Mucosa of descending colon (tissue), 3 donors: Measurements from ENCODE around the gene PTGES2. TPM values are rescaled to one million over a fixed set of nuclear protein-coding genes. Genes with fewer than 3 reads are reported as not detected.

Experiments used
- ATAC-seq: fragments of 200-7000 bp; cut with Tn5 transposase; one replicate; pipeline ENCODE4 v1.9.1; 2020; ENCODE audit warnings: mild to moderate bottlenecking, moderate library complexity
- DNase-seq, 3 donors: peaks; one replicate each; pipeline ENCODE4 v3.0.0-alpha.2; 2020
- H3K36me3 ChIP-seq: fragments of 200-600 bp; one replicate; pipeline ENCODE4 v1.8.0; 2021; ENCODE audit warnings: low read depth, mild to moderate bottlenecking
- H3K4me1 ChIP-seq: fragments of 200-600 bp; one replicate; pipeline ENCODE4 v1.8.0; 2021; ENCODE audit warnings: low read depth, mild to moderate bottlenecking
- H3K4me3 ChIP-seq: fragments of 200-600 bp; one replicate; pipeline ENCODE4 v1.8.0; 2021; ENCODE audit warnings: mild to moderate bottlenecking
- H3K9me3 ChIP-seq: fragments of 200-600 bp; one replicate; pipeline ENCODE4 v1.8.0; 2021; ENCODE audit warnings: mild to moderate bottlenecking
- intact Hi-C, 2 donors: fragments of 100-400 bp; cut with DNase I in 1 of 2; cut with micrococcal nuclease in 1 of 2; formaldehyde crosslinking; loops; one replicate each; pipeline versions ENCODE4 v1.11.0 to v1.11.1; 2022; cut with DNase I, micrococcal nuclease
- total RNA-seq, 3 donors: library from RNA; stranded (reverse); fragmentation: NEBNext Ultra II Directional in 2 of 3; extraction: Animal tissue kit (Norgen Biotek cat#: 25700) in 2 of 3; gene quantifications; one replicate each; pipeline versions ENCODE4 v1.2.1 to v1.2.4, GENCODE V29; 2021 to 2023
- TF ChIP-seq, protein P1 (sequence below): fragments of 200-600 bp; IDR thresholded peaks from one replicate; pipeline ENCODE4 v1.8.0; 2022; ENCODE audit warnings: antibody characterized with exemption, mild to moderate bottlenecking
- donor health status: DM: no; HTN: no; CAD: no; lungs with moderate emphysema.
- donor health status: DM: no; HTN: no; CAD: no.
- donor health status: DM: no; HTN: yes; CAD: no.

The PTGES2 gene
- total RNA-seq, 3 donors from 2014 or later = 65.3 to 99.7 (median 90.6) TPM

DNA sequence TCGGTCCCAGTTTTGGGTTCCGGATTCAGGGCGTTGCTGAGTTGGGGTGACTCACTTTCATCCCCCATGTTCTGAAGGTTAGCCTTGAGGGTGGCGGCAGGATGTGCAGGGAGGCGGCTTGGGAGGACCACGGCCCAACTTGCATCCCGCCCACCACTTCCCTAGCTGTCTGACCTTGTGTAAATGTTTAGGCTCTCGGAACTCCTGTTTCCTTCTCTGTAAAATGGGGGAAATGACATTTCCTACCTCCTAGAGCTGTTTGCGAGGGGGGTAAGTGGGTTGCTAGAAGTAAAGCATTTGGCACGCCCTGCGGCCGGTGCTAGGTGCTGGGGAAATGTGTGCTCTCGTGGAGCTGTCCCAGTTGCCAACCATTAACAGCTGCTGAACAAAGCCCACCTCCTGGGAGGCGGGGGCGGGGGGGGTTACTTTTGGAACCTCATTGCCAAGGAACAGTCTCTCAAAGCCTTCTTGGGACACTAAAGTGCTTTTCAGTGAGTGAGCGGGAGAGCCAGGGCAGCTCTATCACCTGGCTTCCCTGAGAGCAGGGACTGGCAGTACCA lies 27.5 kb downstream of the PTGES2 start:
- DNase-seq (peak in 2 of 3 donors; percentile 43 to 51), ATAC-seq (no peak)
- TF ChIP-seq, protein P1, sequence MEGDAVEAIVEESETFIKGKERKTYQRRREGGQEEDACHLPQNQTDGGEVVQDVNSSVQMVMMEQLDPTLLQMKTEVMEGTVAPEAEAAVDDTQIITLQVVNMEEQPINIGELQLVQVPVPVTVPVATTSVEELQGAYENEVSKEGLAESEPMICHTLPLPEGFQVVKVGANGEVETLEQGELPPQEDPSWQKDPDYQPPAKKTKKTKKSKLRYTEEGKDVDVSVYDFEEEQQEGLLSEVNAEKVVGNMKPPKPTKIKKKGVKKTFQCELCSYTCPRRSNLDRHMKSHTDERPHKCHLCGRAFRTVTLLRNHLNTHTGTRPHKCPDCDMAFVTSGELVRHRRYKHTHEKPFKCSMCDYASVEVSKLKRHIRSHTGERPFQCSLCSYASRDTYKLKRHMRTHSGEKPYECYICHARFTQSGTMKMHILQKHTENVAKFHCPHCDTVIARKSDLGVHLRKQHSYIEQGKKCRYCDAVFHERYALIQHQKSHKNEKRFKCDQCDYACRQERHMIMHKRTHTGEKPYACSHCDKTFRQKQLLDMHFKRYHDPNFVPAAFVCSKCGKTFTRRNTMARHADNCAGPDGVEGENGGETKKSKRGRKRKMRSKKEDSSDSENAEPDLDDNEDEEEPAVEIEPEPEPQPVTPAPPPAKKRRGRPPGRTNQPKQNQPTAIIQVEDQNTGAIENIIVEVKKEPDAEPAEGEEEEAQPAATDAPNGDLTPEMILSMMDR = no peak

DNA sequence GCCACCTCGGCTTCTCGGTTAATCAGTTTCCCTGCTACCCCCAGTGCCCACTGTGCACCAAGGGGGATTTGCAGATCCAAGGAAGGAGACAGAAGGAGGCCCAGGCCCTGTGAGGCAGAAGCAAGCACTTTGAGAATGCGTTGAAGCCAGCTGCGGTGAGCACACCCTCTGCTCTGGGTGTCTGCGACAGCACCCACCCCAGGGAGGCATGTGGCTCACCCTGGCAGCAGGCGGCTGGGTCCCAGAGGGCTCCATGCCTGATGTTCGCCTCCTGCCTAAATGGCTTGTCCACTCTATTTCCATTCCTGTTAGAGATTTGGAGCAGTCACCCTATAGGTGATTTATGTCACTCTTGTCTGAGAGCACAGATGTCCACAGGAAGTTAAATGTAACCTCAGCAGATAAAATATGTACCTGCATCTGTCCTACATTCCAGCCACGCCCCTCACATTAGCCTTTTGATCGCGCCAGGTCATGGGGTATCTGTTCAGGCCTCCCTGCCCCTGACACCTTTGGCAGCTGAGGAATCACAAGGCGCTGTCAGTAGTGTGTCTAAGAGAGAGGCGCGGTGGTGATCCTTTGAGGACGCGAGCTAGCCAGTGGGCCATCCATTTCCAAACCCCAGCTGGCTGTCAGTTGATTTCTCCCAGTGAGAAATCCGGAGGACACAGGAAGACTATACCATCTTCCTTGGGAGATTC lies 28.1 kb downstream of the PTGES2 start:
- Histone ChIP-seq H3K4me3 (no peak overlapping the region), H3K36me3 (peaks cover 10% of the 10 kb centered on the region), H3K9me3 (no peaks in the 10 kb centered on the region), H3K4me1 (peaks cover 54% of the 10 kb centered on the region)
- TF ChIP-seq, protein P1 = no peak
- DNase-seq (peak in 2 of 3 donors; percentile 55 to 57), ATAC-seq (peak; percentile 11)
- intact Hi-C loops = no loop called here

More for the DNA sequence above, 27.5 kb downstream of the PTGES2 start:
- Histone ChIP-seq H3K4me1 (peaks cover 50% of the 10 kb centered on the region), H3K9me3 (no peaks in the 10 kb centered on the region), H3K4me3 (no peak overlapping the region), H3K36me3 (peaks cover 10% of the 10 kb centered on the region)
- intact Hi-C loops = no loop called here

DNA sequence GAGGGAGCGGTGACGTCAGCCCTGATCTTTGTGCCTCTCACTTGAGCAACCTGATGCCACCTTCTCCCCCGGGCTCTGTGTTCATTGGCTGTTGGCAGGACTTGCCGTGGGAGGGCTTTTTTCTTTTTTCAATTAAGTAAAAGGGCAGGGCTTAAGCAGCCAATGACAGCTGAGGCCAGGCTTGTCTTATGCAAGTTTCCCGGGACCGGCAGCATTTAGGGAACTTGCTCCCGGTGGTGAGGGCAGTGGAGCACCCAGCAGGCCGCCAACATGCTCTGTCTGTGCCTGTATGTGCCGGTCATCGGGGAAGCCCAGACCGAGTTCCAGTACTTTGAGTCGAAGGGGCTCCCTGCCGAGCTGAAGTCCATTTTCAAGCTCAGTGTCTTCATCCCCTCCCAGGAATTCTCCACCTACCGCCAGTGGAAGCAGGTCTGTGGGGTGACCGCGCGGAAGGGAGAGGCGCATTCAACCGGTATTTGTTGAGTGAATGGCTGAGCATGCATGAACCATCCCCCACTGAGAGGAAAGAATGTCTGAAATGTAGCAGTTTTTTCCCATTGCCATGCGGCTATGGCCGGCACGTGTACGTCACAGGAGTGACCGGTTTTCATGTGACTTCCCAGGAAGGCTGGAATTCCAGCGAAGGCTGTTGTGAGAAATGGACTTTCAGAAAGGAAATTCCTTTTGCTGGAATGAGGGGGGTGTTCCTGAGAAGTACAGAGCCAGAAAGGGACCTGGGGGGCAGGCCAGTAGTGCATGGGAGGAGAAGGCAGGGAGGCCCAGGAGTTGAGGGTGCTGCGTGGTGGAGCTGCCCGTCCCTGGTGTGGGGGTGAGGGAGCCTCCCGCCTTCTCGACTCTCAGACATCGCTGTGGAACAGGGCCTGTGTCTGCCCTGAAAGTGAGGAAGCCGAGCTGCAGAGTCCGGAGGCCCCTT lies 29.0 kb downstream of the PTGES2 start:
- peak; percentile 80 for ATAC-seq
- TF ChIP-seq, protein P1 = no peak
- H3K36me3 ChIP-seq = peaks cover 10% of the 10 kb centered on the region
- peaks cover 55% of the 10 kb centered on the region for H3K4me1 ChIP-seq
- H3K4me3 ChIP-seq = no peak overlapping the region
- intact Hi-C loops = no loop called here
- peak; percentile 90 to 97 (median 94) for DNase-seq
- no peaks in the 10 kb centered on the region for H3K9me3 ChIP-seq

DNA sequence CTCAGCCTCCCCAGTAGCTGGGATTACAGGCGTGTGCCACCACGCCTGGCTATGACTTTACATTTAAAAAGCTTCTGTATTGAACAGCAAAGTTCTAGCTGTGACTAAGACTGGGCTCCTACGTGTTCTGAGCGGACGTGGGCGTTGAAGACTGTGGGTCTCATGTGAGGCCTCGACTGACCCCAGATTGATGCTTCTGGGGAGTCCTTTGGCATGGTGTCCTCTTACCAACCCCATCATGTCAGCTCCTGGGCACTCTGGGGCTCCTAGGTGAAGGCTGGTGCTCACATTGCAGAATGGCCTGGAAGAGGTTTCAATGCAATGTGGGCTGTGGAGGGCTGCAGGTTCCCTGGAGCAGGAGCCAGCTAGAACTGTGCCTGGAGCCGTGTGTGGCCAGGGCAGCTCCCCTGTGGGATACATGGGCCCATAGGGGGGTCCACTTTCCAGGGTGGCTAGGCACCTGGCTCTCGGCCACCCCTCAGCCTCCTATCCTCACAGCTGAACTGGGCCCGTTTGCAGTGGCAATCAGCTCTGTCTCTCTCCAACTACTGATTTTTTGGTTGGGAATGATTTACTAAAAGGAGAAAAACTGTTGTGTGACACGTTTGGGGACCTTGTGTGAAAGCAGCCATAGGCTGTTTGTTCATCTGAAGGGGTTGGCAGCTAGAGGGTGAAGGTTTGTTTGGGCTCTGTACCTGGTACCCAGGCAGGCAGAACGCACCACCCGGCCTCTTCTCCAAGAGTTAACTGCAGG lies 29.8 kb downstream of the PTGES2 start:
- no peak overlapping the region for H3K4me3 ChIP-seq
- peaks cover 59% of the 10 kb centered on the region for H3K4me1 ChIP-seq
- peaks cover 10% of the 10 kb centered on the region for H3K36me3 ChIP-seq
- TF ChIP-seq, protein P1 = no peak
- ATAC-seq = peak; percentile 1
- intact Hi-C loops = no loop called here
- H3K9me3 ChIP-seq = no peaks in the 10 kb centered on the region
- peak in 1 of 3 donors; percentile 53 for DNase-seq
